SU-DHL-6 (cell line): ENCODE results near the gene GTF2H1.

ENCODE experiments used
- H2AFZ ChIP-seq: fragments of 200-600 bp; sonication (generic); 2 replicates; pipeline ENCODE4 v1.6.1; 2014; ENCODE audit warnings: low read depth, mild to moderate bottlenecking, moderate library complexity, mixed read lengths, antibody characterized with exemption, low read length; ENCODE audit not compliant: severe bottlenecking
- H3F3A ChIP-seq: fragments of 200-600 bp; shearing (Covaris generic); 2 replicates; pipeline ENCODE4 v1.6.0; 2016; ENCODE audit warnings: antibody characterized with exemption, mild to moderate bottlenecking; ENCODE audit not compliant: insufficient read depth
- H3K27ac ChIP-seq: fragments of 200-600 bp; sonication (generic); 2 replicates; pipeline ENCODE4 v1.5.1; 2016; ENCODE audit warnings: low read depth, mild to moderate bottlenecking, low read length, moderate library complexity, mixed read lengths
- H3K27me3 ChIP-seq: fragments of 200-600 bp; sonication (generic), shearing (Covaris generic); 2 replicates; pipeline ENCODE4 v1.6.0; 2014; ENCODE audit warnings: mild to moderate bottlenecking, low read length
- H3K36me3 ChIP-seq: fragments of 200-600 bp; sonication (generic); 2 replicates; pipeline ENCODE4 v1.6.1; 2014; ENCODE audit warnings: mild to moderate bottlenecking, low read length, mixed read lengths
- H3K4me2 ChIP-seq: fragments of 300-600, 200-600 bp; shearing (Covaris generic), sonication (generic); 2 replicates; pipeline ENCODE4 v1.6.0; 2014; ENCODE audit warnings: low read length, low read depth, mild to moderate bottlenecking; ENCODE audit not compliant: poor library complexity, severe bottlenecking
- H3K4me3 ChIP-seq: fragments of 200-600 bp; sonication (generic); 2 replicates; pipeline ENCODE4 v1.5.1; 2014; ENCODE audit warnings: antibody characterized with exemption, low read length, mild to moderate bottlenecking, mixed read lengths; ENCODE audit not compliant: insufficient read depth, poor library complexity, severe bottlenecking
- H3K79me2 ChIP-seq: fragments of 200-600 bp; sonication (generic); 2 replicates; pipeline ENCODE4 v1.6.1; 2014; ENCODE audit warnings: mild to moderate bottlenecking, low read length, moderate library complexity; ENCODE audit not compliant: insufficient read depth
- H3K9ac ChIP-seq: fragments of 200-600 bp; sonication (generic); 2 replicates; pipeline ENCODE4 v1.7.0; 2014; ENCODE audit warnings: mild to moderate bottlenecking, low read length
- H3K9me2 ChIP-seq: fragments of 200-600 bp; sonication (generic); replicated peaks from 2 replicates; pipeline ENCODE4 v1.6.1; 2014; ENCODE audit warnings: low read length; ENCODE audit not compliant: insufficient read depth
- H3K9me3 ChIP-seq: fragments of 200-600 bp; sonication (generic); 2 replicates; pipeline ENCODE4 v1.6.1; 2014; ENCODE audit warnings: low read length, mixed read lengths; ENCODE audit not compliant: insufficient read depth
- H4K20me1 ChIP-seq: fragments of 200-600 bp; sonication (generic); 2 replicates; pipeline ENCODE4 v1.6.1; 2014; ENCODE audit warnings: low read depth, mild to moderate bottlenecking, antibody characterized with exemption, low read length, moderate library complexity, mixed read lengths
- CTCF ChIP-seq: fragments of 200-600 bp; sonication (generic); IDR thresholded peaks from one replicate; pipeline ENCODE4 v1.5.1; 2017; ENCODE audit warnings: antibody characterized with exemption, mild to moderate bottlenecking, low read length, moderate library complexity; ENCODE audit not compliant: insufficient read depth, poor library complexity, severe bottlenecking
- EZH2phosphoT487 ChIP-seq: fragments of 200-600 bp; sonication (generic), shearing (Covaris generic); conservative IDR thresholded peaks from 2 replicates; pipeline ENCODE4 v1.6.1; 2018; ENCODE audit warnings: mild to moderate bottlenecking, antibody characterized with exemption, low read length, moderate library complexity, mixed read lengths

GTF2H1 gene

GRCh38 chr11:18321969-18322711 lies at the start of gene GTF2H1, which contains the start of gene HPS5:
Gene GTF2H1, plus strand, starts transcription at chr11:18322567. Its CDS starts 10,508 bp downstream, at chr11:18333075.
Gene HPS5, minus strand, starts transcription at chr11:18322140. Its CDS starts 4,282 bp downstream, at chr11:18317858.
- Histone ChIP-seq H3K27me3 (no peaks in the 10 kb centered on the region), H3K36me3 (peaks cover 17% of the 10 kb centered on the region), H3K27ac (peak within 1 kb of the TSS; percentile 87), H3K4me2 (peak within 1 kb of the TSS; percentile 96), H3K79me2 (peaks cover 91% of the 10 kb centered on the region), H2AFZ (peak within 1 kb of the TSS; percentile 85), H3F3A (0 out of 2 replicates have a peak, but pooled peaks cover 11% of the 10 kb centered on the region), H3K9ac (peak within 1 kb of the TSS; percentile 79), H3K9me3 (no peaks in the 10 kb centered on the region), H3K9me2 (no peaks in the 10 kb centered on the region), H3K4me3 (peak within 1 kb of the TSS; percentile 90), H4K20me1 (no peaks in the 10 kb centered on the region)
- TF ChIP-seq EZH2phosphoT487 = no peak
- TF ChIP-seq CTCF = no peak

DNA sequence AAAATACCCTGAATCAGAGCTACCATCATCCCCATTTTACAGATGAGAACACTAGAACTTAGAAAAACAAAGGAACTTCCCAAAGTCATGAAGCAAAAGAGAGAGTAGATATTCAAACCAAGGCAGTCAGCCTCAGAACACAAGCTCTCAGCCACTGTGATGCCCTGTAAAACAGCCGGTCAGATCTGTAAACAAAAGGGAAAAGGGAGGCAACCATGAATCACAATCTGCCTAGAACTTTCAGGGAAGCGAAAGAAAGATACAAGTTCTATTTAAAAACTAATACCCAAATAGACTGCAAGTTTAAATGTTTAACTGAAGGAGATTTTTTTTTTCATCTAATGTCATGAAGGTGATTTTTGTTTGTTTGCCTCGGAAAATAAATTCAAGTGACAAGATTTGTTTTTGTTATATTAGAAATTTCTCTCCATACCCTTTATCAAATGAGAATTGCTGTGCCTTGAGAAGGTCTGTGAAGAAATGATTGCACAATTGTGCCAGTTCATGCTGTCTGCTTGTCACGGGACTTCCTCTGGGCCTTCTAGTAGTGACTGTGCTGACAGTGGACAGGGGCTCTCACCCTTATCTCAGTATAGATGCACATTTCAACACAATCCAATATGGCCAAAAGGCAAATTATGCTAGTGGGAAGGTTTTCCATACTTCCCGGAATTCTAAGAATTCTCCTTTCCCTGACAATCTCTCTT lies 44.6 kb upstream of the GTF2H1 start:
- Histone ChIP-seq H3F3A (peaks cover 11% of the 10 kb centered on the region; the same call in 1 of the 2 replicates), H3K79me2 (no peaks in the 10 kb centered on the region), H3K36me3 (no peaks in the 10 kb centered on the region), H4K20me1 (no peaks in the 10 kb centered on the region), H2AFZ (no peak overlapping the region), H3K9me3 (no peaks in the 10 kb centered on the region), H3K9me2 (no peaks in the 10 kb centered on the region), H3K27ac (no peak overlapping the region), H3K27me3 (no peaks in the 10 kb centered on the region), H3K4me2 (no peak overlapping the region), H3K9ac (no peak overlapping the region), H3K4me3 (no peak overlapping the region)
- TF ChIP-seq EZH2phosphoT487 (no peak), CTCF (no peak)

DNA sequence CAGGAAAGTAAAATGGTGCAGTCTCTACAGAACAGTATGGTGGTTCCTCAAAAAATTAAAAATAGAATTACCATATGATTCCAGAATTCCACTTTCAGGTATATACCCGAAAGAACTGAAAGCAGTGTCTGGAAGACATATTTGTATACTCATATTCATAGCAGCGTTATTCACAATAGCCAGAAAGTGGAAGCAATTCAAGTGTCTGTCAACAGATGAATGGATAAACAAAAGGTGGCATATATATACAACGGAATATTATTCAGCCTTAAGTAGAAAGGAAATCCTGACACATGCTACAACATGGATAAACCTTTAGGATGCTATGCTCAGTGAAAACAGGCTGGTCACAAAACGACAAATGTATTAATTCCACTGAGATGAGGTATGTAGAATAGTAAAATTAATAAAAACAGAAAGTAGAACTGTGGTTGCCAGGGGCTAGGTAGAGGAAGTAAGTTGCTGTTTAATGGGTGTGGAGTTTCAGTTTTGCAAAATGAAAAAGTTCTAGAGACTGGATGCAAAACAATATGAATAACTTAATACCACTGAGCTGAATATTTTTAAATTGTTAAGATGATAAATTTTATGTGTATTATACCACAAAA lies 41.8 kb upstream of the GTF2H1 start:
- Histone ChIP-seq H3K79me2 (no peaks in the 10 kb centered on the region), H3K36me3 (peaks cover 20% of the 10 kb centered on the region; the same call in 1 of the 2 replicates), H3K9me3 (no peaks in the 10 kb centered on the region), H3F3A (peaks cover 11% of the 10 kb centered on the region; the same call in 1 of the 2 replicates), H3K4me3 (no peak overlapping the region), H3K4me2 (no peak overlapping the region), H3K9me2 (no peaks in the 10 kb centered on the region), H4K20me1 (no peaks in the 10 kb centered on the region), H3K9ac (no peak overlapping the region), H3K27ac (no peak overlapping the region), H3K27me3 (no peaks in the 10 kb centered on the region), H2AFZ (no peak overlapping the region)
- TF ChIP-seq EZH2phosphoT487 (no peak), CTCF (no peak)
